D341Med (cell line): ENCODE measurements around the gene ATP6V1A.
A peak's percentile ranks its signal among the peaks of the same experiment; 100 is the strongest.

ENCODE experiments used
- DNase-seq: peaks from one replicate; pipeline ENCODE4 v3.0.0; 2012; ENCODE audit warnings: low spot score

The ATP6V1A gene

DNA sequence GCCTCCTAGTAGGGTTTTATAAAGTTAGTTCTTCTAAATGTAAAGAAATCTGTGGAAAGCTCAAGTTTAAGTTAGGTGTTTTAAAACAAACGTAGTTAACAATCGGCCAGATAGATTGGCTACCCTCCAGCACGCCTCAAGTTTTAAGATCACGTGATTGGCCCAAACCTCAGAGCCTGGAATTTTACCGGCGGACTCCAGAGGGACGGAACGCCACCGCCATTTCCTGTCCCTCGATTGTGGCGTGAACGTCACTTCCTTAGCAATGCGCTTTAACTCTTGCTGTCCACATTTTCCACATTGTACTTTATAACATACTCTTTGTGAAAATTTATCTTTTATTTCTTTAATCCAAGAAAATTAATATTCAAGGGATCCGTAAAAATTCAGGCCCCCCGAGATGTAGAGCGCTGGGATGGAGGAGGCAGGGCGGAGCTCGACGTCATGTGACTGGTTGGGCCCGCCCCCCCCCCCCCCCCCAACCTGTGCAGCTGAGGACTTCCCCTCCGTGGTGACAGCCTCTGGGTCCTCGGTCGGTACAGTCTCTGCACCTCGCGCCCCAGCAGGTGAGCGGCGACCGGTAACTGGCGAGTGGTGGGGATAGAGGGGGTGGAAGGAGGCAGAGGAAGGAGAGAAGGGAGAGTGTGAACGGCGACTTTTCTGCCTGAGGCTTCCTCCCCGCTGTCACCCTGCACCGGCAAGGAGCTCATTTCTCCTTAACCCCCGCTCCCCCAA is at the start of gene ATP6V1A:
ATP6V1A (plus strand) TSS at position 488 of the 735 bp plus-strand sequence. CDS start 31,719 bp downstream, outside the sequence.
- DNase-seq: peak; percentile 85

DNA sequence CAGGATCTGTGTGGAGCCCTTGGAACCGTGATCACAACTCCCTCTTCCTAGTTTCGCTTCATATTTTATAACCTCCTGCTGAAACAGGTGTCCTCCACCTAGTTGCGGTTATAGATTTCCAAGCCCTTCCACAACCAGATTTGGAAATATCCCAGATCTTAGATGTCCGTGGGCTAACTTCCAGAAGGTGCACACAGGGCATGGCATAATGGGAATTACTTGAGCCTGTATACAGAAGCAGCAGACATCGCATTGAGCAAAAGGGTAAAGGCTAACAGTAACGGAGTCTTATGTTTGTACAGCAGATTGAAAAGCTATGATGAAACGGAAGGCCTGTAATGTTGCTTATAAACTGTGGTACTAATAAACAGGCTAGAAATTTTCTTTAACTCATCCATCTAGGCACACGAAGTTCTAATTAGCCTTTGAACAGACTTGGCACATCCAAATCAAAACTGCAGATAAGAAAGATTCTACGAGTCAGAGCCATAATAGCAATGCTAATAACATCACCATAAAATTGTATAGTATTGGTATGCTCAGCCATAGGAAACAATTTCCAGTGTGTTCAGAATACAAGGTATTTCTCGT is 49.2 kb upstream of the ATP6V1A start:
- DNase-seq: no peak

DNA sequence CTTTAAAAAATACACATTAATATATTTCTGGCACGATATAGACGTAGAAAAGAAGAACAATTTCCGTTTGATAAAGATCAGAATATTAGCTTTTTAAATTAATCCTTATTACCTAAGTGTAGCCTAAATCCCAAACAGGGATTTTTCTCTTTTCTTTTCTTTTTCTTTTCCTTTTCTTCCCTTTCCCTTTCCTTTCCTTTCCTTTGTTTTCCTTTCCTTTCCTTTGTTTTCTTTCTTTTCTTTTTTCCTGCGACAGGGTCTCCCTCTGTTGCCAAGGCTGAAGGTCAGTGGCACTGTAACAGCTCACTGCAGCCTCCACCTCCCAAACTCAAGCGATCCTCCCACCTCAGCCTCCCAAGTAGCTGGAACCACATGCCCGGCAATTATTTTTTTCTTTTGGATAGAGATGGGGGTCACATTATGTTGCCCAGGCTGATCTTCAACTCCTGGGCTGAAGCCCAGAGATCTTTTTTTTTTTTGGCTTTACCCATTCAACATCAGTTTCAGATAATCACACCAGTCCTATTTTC is 48.6 kb upstream of the ATP6V1A start:
- no peak for DNase-seq

DNA sequence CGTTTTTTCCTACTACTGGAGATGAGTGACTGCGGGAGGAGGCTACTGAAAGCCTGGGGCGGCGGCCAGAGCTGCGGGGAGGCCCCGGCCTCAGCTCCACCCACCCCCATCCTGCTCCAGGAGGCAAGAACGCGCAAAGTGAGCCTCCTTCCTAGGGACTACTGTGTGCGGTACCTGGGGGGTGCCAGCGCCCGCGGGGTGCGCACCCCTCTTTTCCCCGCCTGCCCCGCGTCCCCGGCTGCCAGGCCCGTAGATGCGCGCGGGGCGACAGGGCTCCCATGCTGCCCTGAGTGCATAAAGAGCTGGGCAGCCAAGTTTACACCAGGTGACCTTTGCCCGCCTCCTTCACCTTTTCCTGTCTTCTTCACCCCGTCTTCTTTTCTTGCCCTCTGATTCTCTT is 47.9 kb upstream of the ATP6V1A start:
- DNase-seq: no peak

DNA sequence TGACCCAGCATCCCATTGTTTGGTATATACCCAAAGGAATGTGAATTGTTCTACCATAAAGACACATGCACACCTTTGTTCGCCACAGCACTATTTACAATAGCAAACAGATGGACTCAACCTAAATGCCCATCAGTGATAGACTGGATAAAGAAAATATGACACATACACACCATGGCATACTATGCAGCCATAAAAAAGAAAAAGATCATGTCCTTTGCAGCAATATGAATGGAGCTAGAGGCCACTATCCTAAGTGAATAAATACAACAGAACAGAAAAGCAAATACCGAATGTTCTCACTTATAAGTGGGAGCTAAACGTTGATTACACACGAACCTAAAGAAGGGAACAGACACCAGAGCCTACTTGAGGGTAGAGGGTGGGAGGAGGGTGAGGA is 39.0 kb upstream of the ATP6V1A start:
- no peak for DNase-seq

DNA sequence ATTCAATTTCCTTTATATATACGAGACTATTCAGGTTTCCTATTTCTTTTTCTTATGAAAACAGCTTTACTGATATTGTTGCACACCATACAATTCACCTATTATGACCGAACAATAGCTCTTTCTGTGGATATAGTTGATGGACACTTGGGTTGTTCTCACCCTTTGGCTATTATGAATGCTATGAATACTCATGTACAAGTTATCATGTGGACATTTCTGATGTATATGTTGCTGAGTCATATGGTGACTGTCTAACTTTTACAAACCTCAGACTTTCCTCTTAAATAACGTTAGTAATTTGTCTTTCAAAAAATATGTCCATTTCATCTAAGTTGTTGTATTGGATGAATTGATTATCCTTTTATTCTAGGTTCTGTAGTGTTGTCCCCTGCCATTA is 34.7 kb upstream of the ATP6V1A start:
- no peak for DNase-seq

DNA sequence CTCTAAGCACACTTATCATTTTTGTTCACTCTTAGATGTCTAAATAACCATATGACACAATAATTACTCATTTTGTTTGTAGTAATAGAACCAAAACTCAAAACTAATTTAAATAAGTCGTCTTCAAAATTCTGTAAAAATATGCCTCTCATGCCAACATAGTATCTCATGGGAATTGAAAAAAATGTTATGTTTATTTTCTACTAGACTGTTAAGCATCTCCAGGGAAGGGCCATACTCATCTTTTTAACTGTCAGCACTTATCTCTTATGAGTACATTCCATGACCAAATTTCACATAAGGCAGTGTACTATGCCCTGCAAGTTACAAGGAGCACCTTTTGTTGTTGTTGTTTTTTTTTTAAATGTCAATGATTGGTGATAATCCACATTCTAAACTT is 32.1 kb upstream of the ATP6V1A start:
- no peak for DNase-seq

DNA sequence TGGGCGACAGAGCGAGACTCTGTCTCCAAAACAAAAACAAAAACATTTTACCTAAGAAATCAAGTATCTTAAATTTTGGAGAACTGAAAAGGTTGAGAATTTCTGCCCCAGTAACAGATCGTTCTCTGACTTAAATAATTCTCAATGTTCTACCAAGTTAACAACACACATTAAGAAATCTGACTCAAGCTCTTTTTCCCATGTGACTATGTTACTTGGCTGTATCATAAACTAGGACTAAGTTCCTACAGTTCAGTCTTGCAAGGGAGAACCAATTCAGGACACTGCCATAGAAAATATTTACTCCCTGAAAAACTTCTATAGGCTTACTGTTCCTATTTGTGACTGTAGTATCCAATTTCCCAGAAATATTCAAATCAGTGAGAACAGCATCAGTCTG is 29.5 kb upstream of the ATP6V1A start:
- DNase-seq: no peak

DNA sequence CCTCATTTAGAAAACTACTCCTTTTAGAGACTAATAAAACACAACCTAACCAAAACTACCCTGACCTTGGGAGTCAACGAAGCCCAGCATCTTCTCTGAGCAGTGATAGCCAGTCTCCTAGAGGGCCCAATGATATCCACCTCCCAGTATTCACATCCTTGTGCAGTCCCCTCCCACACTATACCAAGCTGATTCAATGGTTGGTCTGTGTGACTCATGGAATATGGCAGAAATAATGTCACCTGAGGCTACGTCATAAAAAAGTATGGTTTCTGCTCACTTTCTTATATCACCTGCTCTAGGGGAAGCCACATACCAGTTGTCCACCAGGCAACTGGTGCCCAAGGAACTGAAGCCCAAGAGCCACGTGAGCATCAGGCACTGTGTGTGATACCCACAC is 29.0 kb upstream of the ATP6V1A start:
- DNase-seq: no peak

DNA sequence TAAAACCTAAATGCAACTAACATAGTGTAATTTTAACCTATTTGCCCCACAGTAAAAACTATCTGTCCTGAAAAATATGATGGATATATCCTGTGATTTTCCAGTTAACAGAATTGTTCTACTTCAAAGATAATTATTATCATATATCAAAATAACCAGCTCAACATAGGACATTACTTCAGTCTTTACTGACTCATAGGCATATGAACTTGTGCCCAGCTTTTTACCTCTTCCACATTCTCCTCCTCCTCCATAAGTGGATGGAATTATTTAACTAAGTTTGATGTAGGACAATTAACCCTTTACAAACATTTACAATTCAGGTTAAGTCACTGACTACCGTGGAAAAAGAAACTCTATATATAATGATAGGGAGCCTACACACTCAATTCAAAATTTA is 27.5 kb upstream of the ATP6V1A start:
- no peak for DNase-seq

DNA sequence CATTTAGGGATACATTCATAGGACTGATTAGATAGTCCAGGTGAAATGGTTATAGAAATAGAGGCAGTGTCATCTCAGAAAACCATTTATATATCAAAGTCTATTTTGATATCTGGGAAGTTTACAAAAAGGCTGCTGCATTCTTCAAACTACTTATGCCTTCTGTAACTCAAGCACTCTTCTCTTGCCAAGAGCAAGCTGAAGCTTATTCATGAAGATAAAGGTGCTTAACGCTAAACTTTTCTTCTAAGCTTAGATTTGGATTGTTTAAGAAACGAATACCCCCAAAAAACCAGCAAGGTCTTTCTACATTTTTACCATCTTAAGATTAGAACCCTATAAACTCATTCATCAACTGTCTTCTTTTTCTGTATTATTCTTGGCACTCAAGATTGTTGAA is 27.1 kb upstream of the ATP6V1A start:
- DNase-seq: no peak

DNA sequence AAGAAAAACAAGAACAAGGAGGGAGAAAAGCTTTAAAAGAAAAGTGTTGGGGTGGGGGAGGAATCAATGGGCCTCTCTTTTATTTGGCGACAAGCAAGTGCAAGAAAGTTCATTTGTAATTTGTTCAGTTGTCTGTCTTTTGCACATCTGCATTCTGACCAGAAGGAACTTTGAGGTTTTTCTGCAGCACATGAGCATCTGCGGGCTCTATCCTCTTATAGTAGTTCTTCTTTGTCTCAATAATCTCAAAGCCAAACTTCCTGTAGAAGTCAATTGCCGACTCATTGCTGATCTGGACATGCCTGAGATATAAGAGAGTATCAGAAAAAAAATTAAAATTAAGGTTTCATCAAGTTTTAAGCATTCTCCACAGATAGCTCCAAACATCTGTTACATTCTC is 25.2 kb upstream of the ATP6V1A start:
- no peak for DNase-seq

DNA sequence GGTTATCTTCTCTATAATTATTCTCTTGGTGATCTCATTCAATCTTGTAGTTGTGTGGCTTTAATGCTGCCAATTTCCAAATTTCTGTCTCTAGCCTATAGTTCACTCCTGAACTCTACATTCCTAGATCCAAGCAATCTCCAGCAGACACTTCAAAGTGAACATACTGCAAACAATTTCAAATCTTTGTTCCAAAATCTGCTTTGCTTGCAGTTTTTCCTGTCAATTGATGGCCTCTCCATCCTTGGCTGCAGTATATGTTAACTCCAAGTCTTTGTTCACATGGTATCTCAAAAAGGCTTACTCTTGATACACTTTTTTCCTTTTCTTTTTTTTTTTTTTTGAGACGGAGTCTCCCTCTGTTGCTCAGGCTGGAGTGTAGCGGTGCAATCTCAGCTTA is 18.2 kb upstream of the ATP6V1A start:
- no peak for DNase-seq

DNA sequence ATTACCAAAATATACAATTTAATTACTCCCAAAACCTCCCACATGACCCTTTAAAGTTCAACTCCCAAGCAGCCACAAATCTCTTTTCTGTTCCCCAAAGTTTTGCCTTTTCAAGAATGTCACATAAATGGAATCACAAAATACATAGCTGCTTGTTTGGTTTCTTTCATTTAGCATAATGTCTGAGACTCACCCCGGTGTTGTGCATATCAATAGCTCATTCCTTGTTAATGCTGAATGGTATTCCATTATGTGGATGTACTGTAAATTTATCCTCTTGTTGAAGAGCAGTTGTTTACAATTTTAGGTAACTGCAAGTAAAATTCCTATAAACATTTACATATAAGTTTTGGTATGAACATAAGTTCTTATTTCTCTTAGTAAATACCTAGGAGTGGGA is 16.3 kb upstream of the ATP6V1A start:
- no peak for DNase-seq

DNA sequence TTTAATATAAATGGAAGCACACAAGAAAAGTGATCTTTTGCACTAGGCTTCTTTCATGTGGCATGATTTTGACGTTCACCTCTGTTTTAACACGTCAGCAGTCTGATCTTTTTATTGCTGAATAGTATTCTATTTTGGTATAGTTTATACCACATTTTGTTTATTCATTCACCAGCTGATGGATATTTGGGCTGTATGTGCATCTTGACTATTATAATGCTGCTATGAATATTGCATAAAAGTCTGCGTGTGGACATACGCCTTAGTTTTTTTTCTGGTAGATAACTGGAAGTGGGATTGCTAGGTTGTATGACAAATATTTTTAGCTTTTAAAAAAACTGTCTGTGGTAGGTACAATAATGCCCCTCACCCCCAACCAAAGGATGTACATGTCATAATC is 15.1 kb upstream of the ATP6V1A start:
- no peak for DNase-seq

DNA sequence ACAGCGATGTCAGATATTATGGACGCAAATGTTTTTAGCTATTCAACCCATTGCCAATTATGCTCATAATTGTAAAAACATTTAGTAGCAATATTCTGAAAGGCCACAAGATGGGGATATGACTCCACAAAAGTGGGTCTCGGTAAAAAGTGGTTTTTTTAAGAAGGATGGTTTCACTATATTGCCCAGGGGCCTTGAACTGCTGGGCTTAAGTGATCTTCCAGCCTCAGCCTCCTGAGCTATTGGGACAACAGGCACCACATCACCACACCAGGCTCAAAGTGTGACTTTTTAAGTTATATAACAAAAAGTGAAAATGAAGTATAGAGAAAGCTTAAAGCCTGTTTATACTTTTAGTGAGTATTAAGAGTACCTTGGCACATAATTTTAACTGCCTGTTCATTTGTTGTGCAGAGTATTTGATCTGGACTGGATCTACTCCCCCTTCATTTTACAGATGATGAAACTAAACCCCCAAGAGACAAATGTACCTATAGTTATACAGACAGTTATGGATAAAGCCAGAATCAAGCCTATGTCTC is 10.2 kb upstream of the ATP6V1A start:
- peak; percentile 50 for DNase-seq

DNA sequence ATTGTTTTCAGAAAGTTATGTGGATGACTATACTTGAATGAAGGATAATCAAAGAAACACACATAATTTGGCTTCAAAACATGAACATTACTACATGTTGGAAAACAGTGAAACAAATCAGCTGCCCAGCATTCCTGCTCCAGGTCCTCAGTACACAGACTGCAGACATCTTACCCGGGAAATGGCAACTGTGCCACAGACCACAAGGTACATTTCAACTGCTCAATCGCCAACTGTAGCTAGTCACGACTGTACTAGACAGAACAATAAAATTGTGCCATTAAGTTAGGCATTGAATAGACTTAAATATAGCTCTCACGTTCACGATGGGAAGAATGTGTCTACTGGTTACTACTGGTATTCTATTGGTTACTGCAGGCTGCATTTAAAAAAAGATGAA is 5.7 kb upstream of the ATP6V1A start:
- DNase-seq: no peak

DNA sequence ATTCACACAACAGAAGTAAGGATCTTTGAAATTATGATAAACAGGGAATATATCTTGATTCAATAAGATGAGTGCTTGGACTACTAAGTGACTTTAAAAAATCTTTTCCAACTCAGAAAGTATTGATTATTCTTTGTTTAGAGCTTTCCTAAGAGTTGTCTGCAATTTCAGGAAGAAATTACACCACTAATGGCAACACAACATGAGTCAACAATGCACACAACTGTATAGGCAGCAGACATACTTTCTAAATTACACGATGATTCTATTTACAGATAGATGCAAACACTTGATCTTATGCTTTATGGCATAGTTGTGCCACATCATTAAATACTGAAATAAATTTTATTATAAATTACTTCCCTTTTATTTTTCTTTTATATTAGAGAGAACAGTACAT is 5.2 kb upstream of the ATP6V1A start:
- no peak for DNase-seq

DNA sequence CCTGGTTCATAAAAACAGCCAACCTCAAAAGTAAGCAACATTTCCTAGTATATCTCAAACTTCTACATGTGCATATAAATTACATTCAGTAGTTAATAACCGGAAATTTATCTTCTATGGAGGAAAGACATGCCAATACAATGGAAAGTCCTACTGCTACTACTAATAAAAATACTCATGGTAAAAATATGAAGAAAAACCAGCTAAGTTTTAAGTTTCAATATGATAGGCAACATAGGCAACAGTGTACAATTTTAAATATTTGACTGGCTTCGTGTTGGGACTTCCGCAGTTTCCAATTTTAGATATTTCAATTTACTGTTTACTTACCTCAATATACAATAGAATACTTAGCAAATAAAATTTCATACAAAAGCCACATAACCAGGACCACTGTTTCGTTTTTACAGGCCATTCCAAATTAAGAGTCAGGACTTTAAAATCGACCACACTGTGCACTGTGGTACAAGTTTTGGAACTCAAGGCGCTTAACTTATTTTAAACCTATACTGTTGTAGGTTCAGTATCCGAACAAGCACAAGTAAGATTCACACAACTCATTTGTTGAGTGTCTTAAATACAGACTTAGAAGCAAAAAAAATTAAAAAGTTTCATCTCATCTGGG is 3.7 kb upstream of the ATP6V1A start:
- no peak for DNase-seq

DNA sequence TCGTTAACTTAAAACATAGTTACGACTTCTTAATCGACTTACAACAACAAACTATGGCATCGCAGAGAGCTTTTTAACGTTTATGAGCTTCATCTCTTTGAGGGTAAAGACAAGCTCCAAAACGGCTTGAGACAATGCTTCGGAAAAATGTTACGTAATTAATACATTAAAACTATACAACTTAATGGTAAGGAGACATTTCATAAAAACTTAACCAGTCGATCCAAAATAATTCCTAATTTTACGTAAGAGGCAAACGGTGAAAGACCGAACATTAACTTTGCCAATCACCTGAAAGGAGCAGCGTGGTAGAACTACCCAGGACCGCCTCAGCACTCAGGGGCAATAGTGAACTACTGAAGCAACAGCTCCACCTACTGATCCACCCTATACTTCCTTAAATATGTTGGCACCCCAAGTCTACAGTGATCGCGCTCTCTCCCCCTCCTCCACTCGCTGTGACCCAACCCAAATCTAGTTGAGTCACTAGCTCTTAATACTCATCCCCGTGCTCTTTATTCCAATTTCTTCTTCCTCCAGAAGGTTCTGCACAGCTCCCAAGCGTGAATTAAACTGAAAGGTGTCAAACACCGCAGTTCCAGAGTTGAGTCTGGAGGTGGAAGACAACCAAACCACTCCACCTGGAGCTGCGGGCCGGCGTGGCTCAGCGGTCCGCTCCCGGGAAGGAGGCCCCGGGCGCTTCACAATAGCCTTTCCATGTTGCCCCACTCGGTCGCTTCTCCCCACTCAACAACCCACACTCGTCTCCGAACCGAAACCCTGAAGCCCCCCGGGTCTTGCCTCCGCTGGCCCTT is 1.7 kb upstream of the ATP6V1A start:
- DNase-seq: peak; percentile 81

DNA sequence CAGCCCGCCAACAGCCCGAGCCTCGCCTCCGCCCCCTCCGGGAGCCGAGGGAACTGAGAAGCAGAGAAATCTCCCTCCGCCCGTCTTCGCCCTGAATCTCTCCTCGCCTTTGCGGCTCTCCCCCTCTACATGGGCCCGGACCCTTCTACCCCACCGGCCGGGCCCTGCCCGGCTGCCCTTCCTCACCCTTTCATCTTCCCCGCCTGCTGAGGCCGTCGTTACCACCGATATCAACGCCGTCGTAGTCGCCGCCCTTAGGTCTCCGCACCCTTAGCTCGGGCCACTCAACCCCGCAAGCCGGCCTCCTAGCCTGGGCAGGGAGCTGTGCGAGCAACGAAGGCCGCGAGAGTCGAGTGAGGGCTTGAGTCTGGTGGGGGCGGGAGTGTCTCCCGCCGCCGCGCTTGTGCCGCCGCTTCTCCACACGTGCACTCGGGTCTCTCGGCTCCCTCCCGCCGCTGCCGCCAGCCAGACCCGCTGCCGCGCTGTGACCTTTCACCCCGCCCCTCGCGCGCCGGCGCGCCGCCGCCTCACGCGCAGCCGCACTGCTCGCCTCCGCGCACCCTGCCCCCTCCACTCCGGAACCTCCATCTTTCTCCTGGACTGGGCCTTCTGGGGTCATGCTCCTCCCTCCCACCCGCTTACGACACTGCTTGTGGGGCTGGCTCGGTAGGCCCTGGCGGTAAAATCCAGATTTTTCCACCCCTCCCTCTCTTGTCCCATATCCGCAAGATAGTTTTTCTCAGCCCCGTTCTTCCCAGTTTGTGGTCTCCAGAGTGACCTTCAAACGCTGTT is 883 bp upstream of the ATP6V1A start, which contains the start of gene NAA50:
NAA50 (minus strand) TSS at position 494 of the 792 bp plus-strand sequence; CDS start at position 194, 300 bp downstream.
- DNase-seq: peak; percentile 94
